HEK293T (cell line): ENCODE results near the gene MEF2C.

Experiments
- ELF4 ChIP-seq: fragments of 450-650 bp; IDR thresholded peaks from 2 replicates; pipeline ENCODE4 v1.6.1; 2017; ENCODE audit warnings: antibody characterized with exemption
- FOXA1 ChIP-seq: fragments of 450-650 bp; IDR thresholded peaks from 2 replicates; pipeline ENCODE4 v1.6.1; 2016; ENCODE audit warnings: mild to moderate bottlenecking
- FOXM1 ChIP-seq: fragments of 450-650 bp; IDR thresholded peaks from 2 replicates; pipeline ENCODE4 v1.6.1; 2017; ENCODE audit warnings: mild to moderate bottlenecking, borderline replicate concordance
- HDGF ChIP-seq: fragments of 450-650 bp; IDR thresholded peaks from 2 replicates; pipeline ENCODE4 v1.6.1; 2017; ENCODE audit warnings: antibody characterized with exemption, borderline replicate concordance
- L3MBTL2 ChIP-seq: fragments of 450-650 bp; conservative IDR thresholded peaks from 2 replicates; pipeline ENCODE4 v1.6.1; 2016; ENCODE audit warnings: mild to moderate bottlenecking
- SP1 ChIP-seq: fragments of 450-650 bp; IDR thresholded peaks from 2 replicates; pipeline ENCODE4 v1.6.1; 2017
- TARDBP ChIP-seq: fragments of 450-650 bp; IDR thresholded peaks from 2 replicates; pipeline ENCODE4 v1.6.1; 2016

DNA sequence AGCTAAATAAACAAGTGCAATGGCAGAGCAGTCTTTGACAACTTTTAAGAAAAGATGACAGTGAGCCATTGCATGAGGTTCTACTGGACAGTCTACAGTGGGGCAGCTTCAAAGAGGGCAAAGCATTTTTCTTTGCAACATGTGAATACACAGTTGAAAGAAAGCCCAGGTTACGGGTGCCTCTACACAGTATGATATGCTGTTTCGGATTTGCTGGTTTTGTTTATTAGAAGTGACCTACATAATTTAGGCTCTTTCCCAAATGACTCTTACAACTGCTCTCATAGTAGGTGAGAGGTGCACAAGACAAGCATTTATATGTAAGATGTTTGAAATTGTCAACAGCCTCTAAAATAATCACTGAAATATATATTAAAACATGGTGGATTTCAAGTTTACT is 62.4 kb downstream of the MEF2C start:
- TF ChIP-seq HDGF (no peak), L3MBTL2 (no peak), ELF4 (no peak), FOXA1 (no peak), FOXM1 (no peak), SP1 (no peak), TARDBP (no peak)
